Pons (tissue), 1 donor: Measurements from ENCODE around the gene MRTFB.
"Not testable (repeated sequence)": the region's sequence is repeated elsewhere in the genome, so short reads cannot be mapped to it uniquely, and the experiment has no call there.

Experiments used
- DNase-seq: peaks from one replicate; pipeline ENCODE4 v3.0.0-alpha.2; 2016; ENCODE audit warnings: low spot score

Gene MRTFB

GRCh38 chr16:14105760-14106375 lies 34.7 kb downstream of the MRTFB start:
- DNase-seq: no peak

GRCh38 chr16:14106457-14106856 lies 35.3 kb downstream of the MRTFB start:
- no peak for DNase-seq

GRCh38 chr16:14106961-14107360 lies 35.8 kb downstream of the MRTFB start:
- DNase-seq: no peak

- DNase-seq: no peak
These were observed 38.1 kb downstream of the MRTFB start for GRCh38 chr16:14109077-14109775.

GRCh38 chr16:14109782-14110727 lies 38.9 kb downstream of the MRTFB start:
- no peak for DNase-seq

- no peak for DNase-seq
These were observed 39.7 kb downstream of the MRTFB start for GRCh38 chr16:14110728-14111251.

GRCh38 chr16:14111713-14112538 lies 40.8 kb downstream of the MRTFB start:
- DNase-seq: no peak

GRCh38 chr16:14112539-14112856 lies 41.4 kb downstream of the MRTFB start:
- DNase-seq: no peak

GRCh38 chr16:14113344-14113743 lies 42.2 kb downstream of the MRTFB start:
- no peak for DNase-seq

GRCh38 chr16:14117051-14117450 lies 45.9 kb downstream of the MRTFB start:
- DNase-seq: no peak

- DNase-seq: no peak
These were observed 48.7 kb downstream of the MRTFB start for GRCh38 chr16:14119799-14120198.

GRCh38 chr16:14120335-14120734 lies 49.2 kb downstream of the MRTFB start:
- DNase-seq: no peak

- no peak for DNase-seq
These were observed 50.0 kb downstream of the MRTFB start for GRCh38 chr16:14121142-14121541.

- DNase-seq: no peak
These were observed 50.8 kb downstream of the MRTFB start for GRCh38 chr16:14121872-14122271.

GRCh38 chr16:14122430-14122829 lies 51.3 kb downstream of the MRTFB start:
- DNase-seq: not testable (repeated sequence)

GRCh38 chr16:14125000-14125681 lies 54.0 kb downstream of the MRTFB start:
- DNase-seq: no peak

- no peak for DNase-seq
These were observed 54.6 kb downstream of the MRTFB start for GRCh38 chr16:14125708-14126107.

GRCh38 chr16:14128097-14128496 lies 57.0 kb downstream of the MRTFB start:
- no peak for DNase-seq

GRCh38 chr16:14129502-14129901 lies 58.4 kb downstream of the MRTFB start:
- no peak for DNase-seq

GRCh38 chr16:14131774-14132695 lies 60.9 kb downstream of the MRTFB start:
- no peak for DNase-seq
